Panc1 (cell line): ENCODE data around the gene FYN. TPM values are rescaled to one million over a fixed set of nuclear protein-coding genes. Genes with fewer than 3 reads are reported as not detected.

ENCODE experiments used
- ATAC-seq: fragments of 200-7000 bp; cut with Tn5 transposase; 2 replicates; pipeline ENCODE4 v1.9.1; 2020; ENCODE audit warnings: mild to moderate bottlenecking, moderate library complexity
- BruUV-seq: library from RNA; stranded (reverse); fragments of 400-500 nt; replicated peaks from 2 replicates; lab custom pipeline; 2021; lab: Mats Ljungman, UMichigan
- CTCF ChIA-PET: fragments of 300-600 bp; sonication (Branson Sonifier 250); formaldehyde crosslinking; loops from one replicate; lab custom pipeline; 2022; ENCODE audit warnings: antibody characterized with exemption; lab: Charles Lee
- POLR2A ChIA-PET: fragments of 300-600 bp; sonication (Branson Sonifier 250); formaldehyde crosslinking; loops from one replicate; lab custom pipeline; 2022; ENCODE audit warnings: antibody characterized with exemption; lab: Charles Lee
- DNase-seq: peaks from one replicate; pipeline ENCODE4 v3.0.0-alpha.2; 2010; ENCODE audit warnings: low read depth, low spot score
- H3K27ac ChIP-seq: 2 replicates; pipeline ENCODE4 v1.5.1; 2011; ENCODE audit warnings: mild to moderate bottlenecking, low read length, inconsistent platforms
- H3K27me3 ChIP-seq: fragments of 200-500 bp; sonication (Bioruptor generic); 2 replicates; pipeline ENCODE4 v1.6.0; 2014; ENCODE audit warnings: low read length, inconsistent platforms; ENCODE audit not compliant: control insufficient read depth, insufficient read depth
- H3K36me3 ChIP-seq: fragments of 200-500 bp; sonication (Bioruptor generic); 2 replicates; pipeline ENCODE4 v1.5.1; 2014; ENCODE audit warnings: inconsistent platforms, mild to moderate bottlenecking, low read length, moderate library complexity; ENCODE audit not compliant: control insufficient read depth, insufficient read depth
- H3K4me1 ChIP-seq: 2 replicates; pipeline ENCODE4 v1.5.1; 2011; ENCODE audit warnings: inconsistent platforms, mild to moderate bottlenecking, low read length, moderate library complexity; ENCODE audit not compliant: control insufficient read depth, insufficient read depth
- H3K4me3 ChIP-seq, 2 experiments: 2 replicates each; pipeline ENCODE4 v1.5.1; 2011 to 2012; ENCODE audit warnings: low read depth in 2 of 2, low read length in 2 of 2, mild to moderate bottlenecking in 2 of 2, inconsistent platforms in 1 of 2, moderate library complexity in 1 of 2
- H3K9me3 ChIP-seq: fragments of 200-500 bp; sonication (Bioruptor generic); 2 replicates; pipeline ENCODE4 v1.5.1; 2014; ENCODE audit warnings: low read depth, mild to moderate bottlenecking, inconsistent platforms, low read length, moderate library complexity; ENCODE audit not compliant: control insufficient read depth, insufficient read depth
- POLR2AphosphoS5 ChIP-seq: IDR thresholded peaks from 2 replicates; pipeline ENCODE4 v1.6.1; 2012; ENCODE audit warnings: mild to moderate bottlenecking, low read depth, low read length, moderate library complexity
- REST ChIP-seq, 2 experiments: IDR thresholded peaks; 2 replicates each; pipeline ENCODE4 v1.6.1; 2011 to 2012; ENCODE audit warnings: low read depth in 2 of 2, control low read depth in 1 of 2, low read length in 1 of 2, mild to moderate bottlenecking in 1 of 2, moderate library complexity in 1 of 2; ENCODE audit not compliant: insufficient read depth in 1 of 2
- SIN3A ChIP-seq: IDR thresholded peaks from 2 replicates; pipeline ENCODE4 v1.6.1; 2012; ENCODE audit warnings: low read depth, mild to moderate bottlenecking, low read length, moderate library complexity, borderline replicate concordance; ENCODE audit not compliant: insufficient read depth
- TCF7L2 ChIP-seq: IDR thresholded peaks from 2 replicates; pipeline ENCODE4 v1.6.1; 2011; ENCODE audit warnings: mild to moderate bottlenecking, low read depth, low read length, inconsistent platforms
- in situ Hi-C: cut with HindIII; loops from 2 replicates; pipeline ENCODE4 v1.10.0; 2016; ENCODE audit warnings: low sequenced_read_pairs, low pct_unique_long_range_greater_than_20kb
- intact Hi-C: fragments of 100-400 bp; cut with micrococcal nuclease; formaldehyde crosslinking; loops from one replicate; pipeline ENCODE4 v1.10.0; 2022; ENCODE audit not compliant: unreplicated experiment
- total RNA-seq: library from RNA; stranded (reverse); gene quantifications from one replicate; pipeline ENCODE4 v1.2.1, GENCODE V29; 2021; ENCODE audit not compliant: unreplicated experiment
- TF ChIP-seq, protein P1 (sequence below): fragments of 450-650 bp; IDR thresholded peaks from 2 replicates; pipeline ENCODE4 v1.5.1; 2017; ENCODE audit warnings: mild to moderate bottlenecking

Gene FYN
- total RNA-seq, 1 experiment from 2014 or later: 4.2 TPM

DNA sequence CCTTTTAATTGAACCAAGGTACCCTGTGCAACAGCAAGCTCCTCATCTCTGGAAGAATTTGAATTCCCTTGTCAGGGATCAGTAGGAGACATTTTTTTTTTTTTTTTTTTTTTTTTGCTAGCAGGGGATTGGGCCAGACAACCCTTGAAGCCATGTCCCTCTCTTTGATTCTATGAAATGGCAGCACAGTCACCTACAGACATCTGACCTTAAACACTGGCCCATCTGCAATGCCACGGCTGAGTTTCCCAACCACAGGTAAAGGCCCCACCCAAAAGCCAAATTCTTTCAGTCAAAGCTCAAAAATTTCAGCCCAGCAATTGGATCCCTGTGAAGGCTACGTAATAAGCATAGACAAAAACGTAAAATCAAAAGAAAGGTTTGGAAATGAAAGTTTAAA lies 94.2 kb downstream of the FYN start:
- H3K27me3 ChIP-seq: no peaks in the 10 kb centered on the region
- no peak overlapping the region for H3K4me3 ChIP-seq
- BruUV-seq: no TSS peak
- ChIA-PET POLR2A (interaction anchor here (0.6 kb wide), 1 partner anchor 10 kb away, joined by 7 read pairs; no protein-coding TSS in a partner anchor), CTCF (no interaction called here)
- in situ Hi-C loops: no loop called here
- DNase-seq: no peak
- no peak for ATAC-seq
- H3K36me3 ChIP-seq: no peaks in the 10 kb centered on the region
- no peak for TF ChIP-seq SIN3A
- TF ChIP-seq TCF7L2: no peak
- no peak for TF ChIP-seq POLR2AphosphoS5
- TF ChIP-seq REST (IDR thresholded peaks at IDR 0.05; ENCODE audit: insufficient read depth in 1 of 2, low read depth in 2 of 2, low read length in 1 of 2): no peak
- TF ChIP-seq, protein P1, sequence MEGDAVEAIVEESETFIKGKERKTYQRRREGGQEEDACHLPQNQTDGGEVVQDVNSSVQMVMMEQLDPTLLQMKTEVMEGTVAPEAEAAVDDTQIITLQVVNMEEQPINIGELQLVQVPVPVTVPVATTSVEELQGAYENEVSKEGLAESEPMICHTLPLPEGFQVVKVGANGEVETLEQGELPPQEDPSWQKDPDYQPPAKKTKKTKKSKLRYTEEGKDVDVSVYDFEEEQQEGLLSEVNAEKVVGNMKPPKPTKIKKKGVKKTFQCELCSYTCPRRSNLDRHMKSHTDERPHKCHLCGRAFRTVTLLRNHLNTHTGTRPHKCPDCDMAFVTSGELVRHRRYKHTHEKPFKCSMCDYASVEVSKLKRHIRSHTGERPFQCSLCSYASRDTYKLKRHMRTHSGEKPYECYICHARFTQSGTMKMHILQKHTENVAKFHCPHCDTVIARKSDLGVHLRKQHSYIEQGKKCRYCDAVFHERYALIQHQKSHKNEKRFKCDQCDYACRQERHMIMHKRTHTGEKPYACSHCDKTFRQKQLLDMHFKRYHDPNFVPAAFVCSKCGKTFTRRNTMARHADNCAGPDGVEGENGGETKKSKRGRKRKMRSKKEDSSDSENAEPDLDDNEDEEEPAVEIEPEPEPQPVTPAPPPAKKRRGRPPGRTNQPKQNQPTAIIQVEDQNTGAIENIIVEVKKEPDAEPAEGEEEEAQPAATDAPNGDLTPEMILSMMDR: no peak
- no peaks in the 10 kb centered on the region for H3K9me3 ChIP-seq
- no peaks in the 10 kb centered on the region for H3K4me1 ChIP-seq
- intact Hi-C loops: no loop called here
- no peak overlapping the region for H3K27ac ChIP-seq

DNA sequence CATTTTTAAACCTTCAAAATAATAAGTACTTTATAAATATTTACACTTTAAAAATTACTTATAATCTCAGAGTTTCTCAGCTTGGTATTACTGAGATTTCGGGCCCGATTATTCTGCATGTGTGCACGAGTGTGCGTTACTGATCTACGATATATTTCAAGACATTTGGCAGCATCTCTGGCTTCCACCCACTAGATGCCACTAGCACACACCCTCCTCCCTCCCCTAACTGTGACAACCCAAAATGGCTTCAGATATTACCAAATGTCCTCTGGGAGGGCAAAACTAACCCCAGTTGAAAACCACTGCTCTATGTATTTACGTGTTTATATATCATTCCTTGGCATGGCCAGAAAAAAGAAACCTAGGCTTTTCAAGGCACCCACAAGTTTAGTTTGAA lies 95.9 kb downstream of the FYN start:
- H3K4me3 ChIP-seq: no peak overlapping the region
- ChIA-PET CTCF (no interaction called here), POLR2A (no interaction called here)
- in situ Hi-C loops: no loop called here
- ATAC-seq: no peak
- H3K4me1 ChIP-seq: no peaks in the 10 kb centered on the region
- no peaks in the 10 kb centered on the region; the same call in 1 of the 2 replicates for H3K27me3 ChIP-seq
- no peaks in the 10 kb centered on the region for H3K36me3 ChIP-seq
- intact Hi-C loops: no loop called here
- no peaks in the 10 kb centered on the region for H3K9me3 ChIP-seq
- no TSS peak for BruUV-seq
- TF ChIP-seq TCF7L2: no peak
- no peak for TF ChIP-seq SIN3A
- no peak for TF ChIP-seq REST (IDR thresholded peaks at IDR 0.05; ENCODE audit: insufficient read depth in 1 of 2, low read depth in 2 of 2, low read length in 1 of 2)
- no peak for TF ChIP-seq POLR2AphosphoS5
- TF ChIP-seq, protein P1: peak; percentile 44; the same call in 1 of the 2 replicates
- no peak overlapping the region for H3K27ac ChIP-seq
- no peak for DNase-seq
